Keratinocyte (primary cell): Measurements from ENCODE around the gene STON2. TPM values are rescaled to one million over a fixed set of nuclear protein-coding genes. Genes with fewer than 3 reads are reported as not detected.

ENCODE experiments used
- DNase-seq: peaks from one replicate; pipeline ENCODE4 v3.0.0-alpha.2; 2011; ENCODE audit warnings: low read depth, missing footprints, low spot score
- FAIRE-seq: peaks from 2 replicates; lab custom pipeline; 2011; peaks lifted over from hg19 to GRCh38; lab: Jason Lieb, UNC
- H2AFZ ChIP-seq: 2 replicates; pipeline ENCODE4 v1.6.0; 2012; ENCODE audit warnings: low read length, control low read depth, inconsistent platforms; ENCODE audit not compliant: control insufficient read depth
- H3K27ac ChIP-seq: 2 replicates; pipeline ENCODE4 v1.5.1; 2011; ENCODE audit warnings: low read length; ENCODE audit not compliant: control insufficient read depth, insufficient read depth
- H3K27me3 ChIP-seq: 3 replicates; pipeline ENCODE4 v1.6.0; 2011; ENCODE audit warnings: low read length; ENCODE audit not compliant: control insufficient read depth, insufficient read depth; ENCODE audit errors: extremely low read depth
- H3K36me3 ChIP-seq, 2 experiments: 2 replicates in 1 of 2; 3 replicates in 1 of 2; pipeline ENCODE4 v1.5.1; 2011; ENCODE audit warnings: low read length in 2 of 2, mild to moderate bottlenecking in 1 of 2; ENCODE audit not compliant: control insufficient read depth in 2 of 2, insufficient read depth in 2 of 2; ENCODE audit errors: extremely low read depth in 1 of 2
- H3K4me1 ChIP-seq: 3 replicates; pipeline ENCODE4 v1.5.1; 2011; ENCODE audit warnings: low read length; ENCODE audit not compliant: control insufficient read depth, insufficient read depth; ENCODE audit errors: extremely low read depth
- H3K4me2 ChIP-seq: 3 replicates; pipeline ENCODE4 v1.6.0; 2011; ENCODE audit warnings: low read depth, low read length; ENCODE audit not compliant: control insufficient read depth, insufficient read depth; ENCODE audit errors: extremely low read depth
- H3K4me3 ChIP-seq, 3 experiments: fragments of 200-600 bp in 1 of 3; sonication (generic) in 1 of 3; 2 replicates in 2 of 3; 3 replicates in 1 of 3; pipeline ENCODE4 v1.5.1; 2011 to 2016; ENCODE audit warnings: low read length in 3 of 3, mild to moderate bottlenecking in 3 of 3, control low read depth in 2 of 3, inconsistent platforms in 1 of 3, low read depth in 1 of 3, mixed read lengths in 1 of 3, mixed run types in 1 of 3, moderate library complexity in 1 of 3; ENCODE audit not compliant: control insufficient read depth in 2 of 3, insufficient read depth in 2 of 3; ENCODE audit errors: extremely low read depth in 1 of 3
- H3K79me2 ChIP-seq: 2 replicates; pipeline ENCODE4 v1.6.0; 2012; ENCODE audit warnings: low read length; ENCODE audit not compliant: control insufficient read depth, insufficient read depth
- H3K9ac ChIP-seq: 3 replicates; pipeline ENCODE4 v1.6.0; 2011; ENCODE audit warnings: low read length; ENCODE audit not compliant: control insufficient read depth, insufficient read depth; ENCODE audit errors: extremely low read depth
- H3K9me1 ChIP-seq: 3 replicates; pipeline ENCODE4 v1.6.0; 2011; ENCODE audit warnings: low read length; ENCODE audit not compliant: control insufficient read depth, insufficient read depth; ENCODE audit errors: extremely low read depth
- H3K9me3 ChIP-seq: 2 replicates; pipeline ENCODE4 v1.5.1; 2012; ENCODE audit warnings: low read depth, low read length; ENCODE audit not compliant: control insufficient read depth
- H4K20me1 ChIP-seq: 3 replicates; pipeline ENCODE4 v1.6.0; 2011; ENCODE audit warnings: low read length; ENCODE audit not compliant: control insufficient read depth, insufficient read depth; ENCODE audit errors: extremely low read depth
- CTCF ChIP-seq, 3 experiments: IDR thresholded peaks in 1 of 3; conservative IDR thresholded peaks in 1 of 3; optimal IDR thresholded peaks in 1 of 3; 2 replicates in 2 of 3; 3 replicates in 1 of 3; pipeline versions ENCODE3 to v1.5.1; 2011; ENCODE audit warnings: low read length in 3 of 3, mild to moderate bottlenecking in 3 of 3, moderate library complexity in 2 of 3, control low read depth in 1 of 3, inconsistent platforms in 1 of 3; ENCODE audit not compliant: insufficient read depth in 2 of 3; ENCODE audit errors: extremely low read depth in 1 of 3
- EZH2 ChIP-seq: IDR thresholded peaks from one replicate; pipeline ENCODE4 v1.6.1; 2012; ENCODE audit warnings: inconsistent platforms, mild to moderate bottlenecking, low read length, moderate library complexity
- dilution Hi-C: fragments of 300-500 bp; cut with MboI; formaldehyde crosslinking; loops from one replicate; pipeline ENCODE4 v1.7.0; 2020; ENCODE audit warnings: low sequenced_read_pairs; ENCODE audit not compliant: extremely low pct_ligation_motif_present
- polyA plus RNA-seq, 5 experiments: library from polyadenylated mRNA; depleted of rRNA in 3 of 5; stranded (reverse) in 3 of 5; stranded (forward) in 1 of 5; unstranded in 1 of 5; fragments of >200 nt; gene quantifications; 1 replicate in 1 of 5; 2 replicates in 3 of 5; 3 replicates in 1 of 5; pipeline versions ENCODE4 v1.2.1 to v1.2.3, GENCODE V29; 2011 to 2012; ENCODE audit warnings: missing spikeins in 2 of 5, low read depth in 1 of 5, low replicate concordance in 1 of 5

Gene STON2
- polyA plus RNA-seq, 1 donor (not counting 4 experiments of a cell fraction or from before 2014, with no cell fraction given) = 82.3 TPM

DNA sequence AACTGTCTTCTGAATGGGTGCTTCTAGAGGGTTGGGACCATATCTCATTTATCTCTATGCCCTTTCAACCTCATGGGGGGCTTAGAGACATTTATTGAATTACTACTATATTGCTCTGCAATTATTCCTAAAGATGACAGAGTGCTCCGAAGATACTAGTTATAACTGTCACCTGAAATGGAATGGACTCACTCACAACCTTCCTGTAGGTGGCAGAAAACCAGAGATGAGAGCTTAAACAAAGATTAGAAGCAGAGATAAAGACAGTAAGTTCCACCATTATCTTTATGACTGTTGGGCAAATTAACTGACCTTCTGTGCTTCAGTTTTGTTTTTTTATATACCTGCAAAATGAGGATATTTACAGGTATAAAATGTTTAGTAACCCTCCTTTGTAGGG lies 147.8 kb downstream of the STON2 start:
- Histone ChIP-seq H3K9ac (no peak overlapping the region), H4K20me1 (no peaks in the 10 kb centered on the region), H3K9me3 (no peaks in the 10 kb centered on the region), H3K27ac (no peak overlapping the region), H3K4me2 (no peak overlapping the region), H3K79me2 (no peaks in the 10 kb centered on the region), H2AFZ (no peak overlapping the region), H3K4me3 (no peak overlapping the region), H3K27me3 (no peaks in the 10 kb centered on the region), H3K4me1 (no peaks in the 10 kb centered on the region), H3K9me1 (no peaks in the 10 kb centered on the region), H3K36me3 (no peaks in the 10 kb centered on the region)
- TF ChIP-seq EZH2 = no peak
- DNase-seq (no peak), FAIRE-seq (no peak)
- dilution Hi-C loops = no loop called here

GRCh38 chr14:81247271-81247766 lies 152.8 kb downstream of the STON2 start:
- DNase-seq (no peak), FAIRE-seq (no peak)
- Histone ChIP-seq H3K27me3 (no peaks in the 10 kb centered on the region), H3K9ac (no peak overlapping the region), H2AFZ (no peak overlapping the region), H4K20me1 (no peaks in the 10 kb centered on the region), H3K4me1 (no peaks in the 10 kb centered on the region), H3K4me3 (no peak overlapping the region), H3K4me2 (no peak overlapping the region), H3K9me1 (no peaks in the 10 kb centered on the region), H3K9me3 (no peaks in the 10 kb centered on the region), H3K27ac (no peak overlapping the region), H3K79me2 (no peaks in the 10 kb centered on the region), H3K36me3 (no peaks in the 10 kb centered on the region)
- no peak for TF ChIP-seq CTCF (optimal IDR thresholded peaks at IDR 0.05 in 1 of 3, IDR thresholded peaks at IDR 0.05 in 1 of 3, conservative IDR thresholded peaks at IDR 0.05 in 1 of 3; ENCODE audit: extremely low read depth in 1 of 3, insufficient read depth in 2 of 3, low read length in 3 of 3)
- TF ChIP-seq EZH2 = no peak
- dilution Hi-C loops = no loop called here
